Measurements from ENCODE around the gene RAD51. TPM values are rescaled to one million over a fixed set of nuclear protein-coding genes. Genes with fewer than 3 reads are reported as not detected.
A peak's percentile ranks its signal among the peaks of the same experiment; 100 is the strongest.

Gene RAD51
- total and polyA plus RNA-seq, 4 donors = 2.5 to 7.9 (median 5.0) TPM

- Histone ChIP-seq H3K36me3 (ENCODE audit: control insufficient read depth, insufficient read depth, low read length) (peaks cover 15% of the 10 kb centered on the region), H3K27ac (ENCODE audit: low read depth, low read length) (peak overlapping the region; percentile 76), H3K9me3 (ENCODE audit: control insufficient read depth, insufficient read depth, low read length) (no peaks in the 10 kb centered on the region), H3K4me3 (ENCODE audit: low read depth, low read length) (peak overlapping the region; percentile 98), H3K4me1 (ENCODE audit: control insufficient read depth, insufficient read depth, low read length) (peaks cover 23% of the 10 kb centered on the region), H3K27me3 (ENCODE audit: control insufficient read depth, insufficient read depth, low read length) (no peaks in the 10 kb centered on the region)
- DNase-seq (ENCODE audit: low read depth in 4 of 6, low spot score in 6 of 6) = no peak
- 0% methylated on average over 16 of the region's 22 CpGs for WGBS (ENCODE audit: insufficient coverage)
Measured at GRCh38 chr15:40754574-40754882, 59.6 kb downstream of the RAD51 start.

- H3K27ac ChIP-seq (ENCODE audit: low read depth, low read length) = peak within 1 kb of the TSS; percentile 93
Measured at GRCh38 chr15:40754883-40755811, 60.2 kb downstream of the RAD51 start, which contains the start of gene RMDN3. TSS of gene RMDN3 (minus strand) at chr15:40755254. CDS start at chr15:40754783, 471 bp downstream.

GRCh38 chr15:40755812-40756208, 60.8 kb downstream of the RAD51 start:
- no peaks in the 10 kb centered on the region for H3K27me3 ChIP-seq (ENCODE audit: control insufficient read depth, insufficient read depth, low read length)
- 83% methylated on average over 3 of the region's 10 CpGs for WGBS (ENCODE audit: insufficient coverage)
- peaks cover 13% of the 10 kb centered on the region for H3K36me3 ChIP-seq (ENCODE audit: control insufficient read depth, insufficient read depth, low read length)
- peaks cover 23% of the 10 kb centered on the region for H3K4me1 ChIP-seq (ENCODE audit: control insufficient read depth, insufficient read depth, low read length)
- peak overlapping the region; percentile 98 for H3K4me3 ChIP-seq (ENCODE audit: low read depth, low read length)
- DNase-seq (ENCODE audit: low read depth in 4 of 6, low spot score in 6 of 6) = no peak
- peak overlapping the region; percentile 93 for H3K27ac ChIP-seq (ENCODE audit: low read depth, low read length)
- H3K9me3 ChIP-seq (ENCODE audit: control insufficient read depth, insufficient read depth, low read length) = no peaks in the 10 kb centered on the region

More at GRCh38 chr15:40754883-40755811, 60.2 kb downstream of the RAD51 start, which contains the start of gene RMDN3:
- 0% methylated on average over 49 of the region's 66 CpGs for WGBS (ENCODE audit: insufficient coverage)
- H3K27me3 ChIP-seq (ENCODE audit: control insufficient read depth, insufficient read depth, low read length) = no peaks in the 10 kb centered on the region
- H3K4me1 ChIP-seq (ENCODE audit: control insufficient read depth, insufficient read depth, low read length) = peaks cover 23% of the 10 kb centered on the region
- DNase-seq (ENCODE audit: low read depth in 4 of 6, low spot score in 6 of 6) = peak; percentile 82 to 98 (median 92)
- peaks cover 15% of the 10 kb centered on the region for H3K36me3 ChIP-seq (ENCODE audit: control insufficient read depth, insufficient read depth, low read length)
- no peaks in the 10 kb centered on the region for H3K9me3 ChIP-seq (ENCODE audit: control insufficient read depth, insufficient read depth, low read length)
- H3K4me3 ChIP-seq (ENCODE audit: low read depth, low read length) = peak within 1 kb of the TSS; percentile 98

- H3K27me3 ChIP-seq (ENCODE audit: control insufficient read depth, insufficient read depth, low read length) = no peaks in the 10 kb centered on the region
- 0% methylated on average over 1 of the region's 6 CpGs for WGBS (ENCODE audit: insufficient coverage)
- no peak overlapping the region for H3K4me3 ChIP-seq (ENCODE audit: low read depth, low read length)
- H3K9me3 ChIP-seq (ENCODE audit: control insufficient read depth, insufficient read depth, low read length) = no peaks in the 10 kb centered on the region
- H3K4me1 ChIP-seq (ENCODE audit: control insufficient read depth, insufficient read depth, low read length) = peaks cover 23% of the 10 kb centered on the region
- H3K36me3 ChIP-seq (ENCODE audit: control insufficient read depth, insufficient read depth, low read length) = peaks cover 4% of the 10 kb centered on the region
- no peak overlapping the region for H3K27ac ChIP-seq (ENCODE audit: low read depth, low read length)
- DNase-seq (ENCODE audit: low read depth in 4 of 6, low spot score in 6 of 6) = peak in 1 of 6 donors; percentile 8
Measured at GRCh38 chr15:40756938-40757337, 62.0 kb downstream of the RAD51 start.

GRCh38 chr15:40759961-40760360, 65.0 kb downstream of the RAD51 start:
- Histone ChIP-seq H3K9me3 (ENCODE audit: control insufficient read depth, insufficient read depth, low read length) (no peaks in the 10 kb centered on the region), H3K27me3 (ENCODE audit: control insufficient read depth, insufficient read depth, low read length) (no peaks in the 10 kb centered on the region)
- WGBS (ENCODE audit: insufficient coverage) = 98% methylated on average over 5 of the region's 5 CpGs

GRCh38 chr15:40762919-40763800, 68.2 kb downstream of the RAD51 start:
- WGBS (ENCODE audit: insufficient coverage) = 11% methylated on average over 42 of the region's 55 CpGs
- Histone ChIP-seq H3K4me1 (ENCODE audit: control insufficient read depth, insufficient read depth, low read length) (peaks cover 38% of the 10 kb centered on the region), H3K27ac (ENCODE audit: low read depth, low read length) (peak overlapping the region; percentile 42), H3K27me3 (ENCODE audit: control insufficient read depth, insufficient read depth, low read length) (no peaks in the 10 kb centered on the region), H3K9me3 (ENCODE audit: control insufficient read depth, insufficient read depth, low read length) (no peaks in the 10 kb centered on the region), H3K4me3 (ENCODE audit: low read depth, low read length) (peak overlapping the region; percentile 61), H3K36me3 (ENCODE audit: control insufficient read depth, insufficient read depth, low read length) (peaks cover 19% of the 10 kb centered on the region)
- DNase-seq (ENCODE audit: low read depth in 4 of 6, low spot score in 6 of 6) = peak in 3 of 6 donors; percentile 35 to 82 (median 79)

More at GRCh38 chr15:40759961-40760360, 65.0 kb downstream of the RAD51 start:
- no peaks in the 10 kb centered on the region for H3K36me3 ChIP-seq (ENCODE audit: control insufficient read depth, insufficient read depth, low read length)
- no peak overlapping the region for H3K27ac ChIP-seq (ENCODE audit: low read depth, low read length)
- no peak overlapping the region for H3K4me3 ChIP-seq (ENCODE audit: low read depth, low read length)
- no peak for DNase-seq (ENCODE audit: low read depth in 4 of 6, low spot score in 6 of 6)
- peaks cover 29% of the 10 kb centered on the region for H3K4me1 ChIP-seq (ENCODE audit: control insufficient read depth, insufficient read depth, low read length)

GRCh38 chr15:40763801-40764628, 69.0 kb downstream of the RAD51 start, which contains the start of gene GCHFR:
TSS of gene GCHFR (plus strand) at chr15:40764068. CDS start at chr15:40764181, 113 bp downstream.
- peaks cover 28% of the 10 kb centered on the region for H3K36me3 ChIP-seq (ENCODE audit: control insufficient read depth, insufficient read depth, low read length)
- no peaks in the 10 kb centered on the region for H3K9me3 ChIP-seq (ENCODE audit: control insufficient read depth, insufficient read depth, low read length)
- no peaks in the 10 kb centered on the region for H3K27me3 ChIP-seq (ENCODE audit: control insufficient read depth, insufficient read depth, low read length)
- peak within 1 kb of the TSS; percentile 61 for H3K27ac ChIP-seq (ENCODE audit: low read depth, low read length)
- peak within 1 kb of the TSS; percentile 61 for H3K4me3 ChIP-seq (ENCODE audit: low read depth, low read length)
- DNase-seq (ENCODE audit: low read depth in 4 of 6, low spot score in 6 of 6) = peak in 2 of 6 donors; percentile 78 to 80
- peaks cover 44% of the 10 kb centered on the region for H3K4me1 ChIP-seq (ENCODE audit: control insufficient read depth, insufficient read depth, low read length)
- 1% methylated on average over 74 of the region's 75 CpGs for WGBS (ENCODE audit: insufficient coverage)

- Histone ChIP-seq H3K4me3 (ENCODE audit: low read depth, low read length) (peak overlapping the region; percentile 61), H3K36me3 (ENCODE audit: control insufficient read depth, insufficient read depth, low read length) (peaks cover 34% of the 10 kb centered on the region), H3K27ac (ENCODE audit: low read depth, low read length) (peak overlapping the region; percentile 61), H3K9me3 (ENCODE audit: control insufficient read depth, insufficient read depth, low read length) (no peaks in the 10 kb centered on the region), H3K4me1 (ENCODE audit: control insufficient read depth, insufficient read depth, low read length) (peaks cover 51% of the 10 kb centered on the region), H3K27me3 (ENCODE audit: control insufficient read depth, insufficient read depth, low read length) (no peaks in the 10 kb centered on the region)
- peak in 1 of 6 donors; percentile 7 for DNase-seq (ENCODE audit: low read depth in 4 of 6, low spot score in 6 of 6)
- WGBS (ENCODE audit: insufficient coverage) = 57% methylated on average over 4 of the region's 8 CpGs
Measured at GRCh38 chr15:40764629-40765103, 69.7 kb downstream of the RAD51 start.
